Kidney epithelial cell (primary cell): Measurements from ENCODE around the gene PCDHGB1. TPM values are rescaled to one million over a fixed set of nuclear protein-coding genes. Genes with fewer than 3 reads are reported as not detected.
A peak's percentile ranks its signal among the peaks of the same experiment; 100 is the strongest.
"Not testable (repeated sequence)": the region's sequence is repeated elsewhere in the genome, so short reads cannot be mapped to it uniquely, and the experiment has no call there.

Source experiments
- DNase-seq: peaks from one replicate; pipeline ENCODE4 v3.0.0-alpha.2; 2010; ENCODE audit warnings: low read depth
- H3K27me3 ChIP-seq: 2 replicates; pipeline ENCODE4 v1.6.0; 2011; ENCODE audit warnings: low read length; ENCODE audit not compliant: control insufficient read depth, insufficient read depth
- H3K36me3 ChIP-seq: 2 replicates; pipeline ENCODE4 v1.5.1; 2011; ENCODE audit warnings: low read length; ENCODE audit not compliant: control insufficient read depth, insufficient read depth
- H3K4me3 ChIP-seq: 2 replicates; pipeline ENCODE4 v1.5.1; 2011; ENCODE audit warnings: low read depth, mild to moderate bottlenecking, control low read depth, low read length
- total RNA-seq: library from RNA; depleted of rRNA; stranded (reverse); fragments of >200 nt; gene quantifications from 2 replicates; pipeline ENCODE4 v1.2.3, GENCODE V29; 2015
- TF ChIP-seq, protein P1 (sequence below): IDR thresholded peaks from 2 replicates; pipeline ENCODE4 v1.5.1; 2011; ENCODE audit warnings: mild to moderate bottlenecking, moderate library complexity, low read length, control low read depth, inconsistent platforms; ENCODE audit not compliant: insufficient read depth, poor library complexity, severe bottlenecking

PCDHGB1 gene
- total RNA-seq, result 1.6 and 1.7 TPM in 2 replicates

DNA sequence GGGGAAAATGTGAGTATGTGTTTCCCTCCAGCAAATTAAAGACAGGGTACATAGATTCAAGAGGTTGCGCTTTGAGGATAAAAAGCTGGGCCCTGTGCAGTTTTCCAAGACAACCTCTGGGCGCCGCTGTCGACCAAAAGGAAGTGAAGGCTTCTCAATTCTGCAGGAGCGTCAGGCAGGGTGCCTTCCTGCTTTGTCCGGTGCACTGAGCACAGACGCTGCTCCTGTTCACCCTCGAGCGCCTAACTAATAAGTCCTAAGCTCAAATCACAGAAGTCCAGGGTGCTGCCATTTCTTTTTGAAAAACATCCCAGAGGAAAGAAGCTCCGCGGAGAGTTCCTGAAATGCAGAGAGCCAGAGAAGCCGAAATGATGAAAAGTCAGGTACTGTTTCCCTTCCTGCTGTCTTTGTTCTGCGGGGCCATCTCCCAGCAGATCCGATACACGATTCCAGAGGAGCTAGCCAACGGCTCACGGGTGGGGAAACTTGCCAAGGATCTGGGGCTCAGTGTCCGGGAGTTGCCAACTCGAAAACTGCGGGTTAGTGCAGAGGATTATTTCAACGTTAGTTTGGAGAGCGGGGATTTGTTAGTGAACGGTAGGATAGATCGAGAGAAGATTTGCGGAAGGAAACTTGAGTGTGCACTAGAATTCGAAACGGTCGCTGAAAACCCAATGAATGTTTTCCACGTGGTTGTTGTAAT lies at the start of gene PCDHGB1:
PCDHGB1 (plus strand) TSS at position 183 of the 703 bp plus-strand sequence; CDS start at position 345, 162 bp downstream.
- Histone ChIP-seq H3K27me3 (peaks cover 17% of the 10 kb centered on the region), H3K4me3 (no peak within 1 kb of the TSS), H3K36me3 (no peaks in the 10 kb centered on the region)
- DNase-seq, result no peak
- TF ChIP-seq, protein P1, sequence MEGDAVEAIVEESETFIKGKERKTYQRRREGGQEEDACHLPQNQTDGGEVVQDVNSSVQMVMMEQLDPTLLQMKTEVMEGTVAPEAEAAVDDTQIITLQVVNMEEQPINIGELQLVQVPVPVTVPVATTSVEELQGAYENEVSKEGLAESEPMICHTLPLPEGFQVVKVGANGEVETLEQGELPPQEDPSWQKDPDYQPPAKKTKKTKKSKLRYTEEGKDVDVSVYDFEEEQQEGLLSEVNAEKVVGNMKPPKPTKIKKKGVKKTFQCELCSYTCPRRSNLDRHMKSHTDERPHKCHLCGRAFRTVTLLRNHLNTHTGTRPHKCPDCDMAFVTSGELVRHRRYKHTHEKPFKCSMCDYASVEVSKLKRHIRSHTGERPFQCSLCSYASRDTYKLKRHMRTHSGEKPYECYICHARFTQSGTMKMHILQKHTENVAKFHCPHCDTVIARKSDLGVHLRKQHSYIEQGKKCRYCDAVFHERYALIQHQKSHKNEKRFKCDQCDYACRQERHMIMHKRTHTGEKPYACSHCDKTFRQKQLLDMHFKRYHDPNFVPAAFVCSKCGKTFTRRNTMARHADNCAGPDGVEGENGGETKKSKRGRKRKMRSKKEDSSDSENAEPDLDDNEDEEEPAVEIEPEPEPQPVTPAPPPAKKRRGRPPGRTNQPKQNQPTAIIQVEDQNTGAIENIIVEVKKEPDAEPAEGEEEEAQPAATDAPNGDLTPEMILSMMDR, result peak; percentile 43

DNA sequence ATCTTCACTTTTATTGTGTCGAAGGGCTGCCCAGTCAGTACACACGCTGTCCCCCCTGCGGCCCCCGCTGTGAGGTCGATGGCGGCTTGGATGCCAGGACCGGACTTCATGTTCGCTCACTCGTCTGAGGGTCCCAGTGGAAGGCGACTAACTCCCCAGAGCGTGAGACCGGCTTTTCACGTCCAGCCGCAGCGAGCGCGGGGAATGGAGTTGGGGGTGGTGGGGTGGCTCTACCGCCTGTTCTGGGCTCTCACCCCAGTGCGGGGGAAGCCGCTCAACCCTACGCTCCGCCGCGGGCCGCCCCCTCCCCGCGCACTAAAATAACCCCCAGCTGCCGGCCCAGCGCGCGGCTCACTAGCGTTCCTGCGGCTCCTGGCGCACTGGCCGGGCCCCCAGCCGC lies 46.1 kb upstream of the PCDHGB1 start, which contains the start of gene SLC25A2:
SLC25A2 (minus strand) TSS at position 294 of the 400 bp plus-strand sequence; CDS start at position 110, 184 bp downstream.
- no peak for DNase-seq
- Histone ChIP-seq H3K36me3 (no peaks in the 10 kb centered on the region), H3K4me3 (no peak within 1 kb of the TSS), H3K27me3 (no peaks in the 10 kb centered on the region)
- TF ChIP-seq, protein P1, result no peak

DNA sequence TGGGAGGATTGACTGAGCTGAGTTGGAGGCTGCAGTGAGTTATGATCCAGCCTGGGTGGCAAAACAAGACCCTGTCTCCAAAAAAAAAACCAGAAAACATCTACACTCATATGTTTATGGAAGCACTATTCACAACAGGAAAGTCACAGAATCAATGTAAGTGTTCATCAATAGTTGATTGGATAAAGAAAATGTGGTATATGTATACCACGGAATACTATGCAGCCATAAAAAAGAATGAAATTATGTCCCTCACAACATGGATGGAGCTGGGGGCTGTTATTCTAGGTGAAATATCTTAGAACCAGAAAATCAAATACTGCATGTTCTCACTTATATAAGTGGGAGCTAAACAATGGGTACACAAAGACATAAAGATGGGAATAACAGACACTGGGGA lies 43.3 kb upstream of the PCDHGB1 start:
- no peaks in the 10 kb centered on the region for H3K27me3 ChIP-seq
- no peaks in the 10 kb centered on the region for H3K36me3 ChIP-seq
- no peak overlapping the region for H3K4me3 ChIP-seq
- TF ChIP-seq, protein P1, result no peak
- DNase-seq, result no peak

DNA sequence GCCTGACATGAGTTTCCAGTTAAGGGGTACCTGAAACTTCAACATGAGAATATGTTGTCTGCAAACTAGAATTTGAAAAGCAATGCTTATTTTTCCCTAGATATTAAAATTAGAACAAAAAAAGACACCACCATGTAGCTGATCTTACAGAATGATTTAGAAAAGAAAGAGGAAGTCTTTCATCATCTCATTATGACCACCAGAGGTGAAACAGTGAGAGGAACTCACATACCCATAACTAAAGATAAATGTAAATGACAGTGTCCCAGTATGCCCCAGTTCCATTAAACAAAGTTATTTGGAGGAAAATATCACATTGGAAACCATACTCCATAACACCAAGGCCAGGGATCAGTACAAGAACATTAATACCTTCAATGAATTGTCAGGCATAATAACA lies 36.2 kb upstream of the PCDHGB1 start:
- Histone ChIP-seq H3K27me3 (no peaks in the 10 kb centered on the region), H3K4me3 (no peak overlapping the region), H3K36me3 (no peaks in the 10 kb centered on the region)
- DNase-seq, result no peak
- TF ChIP-seq, protein P1, result no peak

DNA sequence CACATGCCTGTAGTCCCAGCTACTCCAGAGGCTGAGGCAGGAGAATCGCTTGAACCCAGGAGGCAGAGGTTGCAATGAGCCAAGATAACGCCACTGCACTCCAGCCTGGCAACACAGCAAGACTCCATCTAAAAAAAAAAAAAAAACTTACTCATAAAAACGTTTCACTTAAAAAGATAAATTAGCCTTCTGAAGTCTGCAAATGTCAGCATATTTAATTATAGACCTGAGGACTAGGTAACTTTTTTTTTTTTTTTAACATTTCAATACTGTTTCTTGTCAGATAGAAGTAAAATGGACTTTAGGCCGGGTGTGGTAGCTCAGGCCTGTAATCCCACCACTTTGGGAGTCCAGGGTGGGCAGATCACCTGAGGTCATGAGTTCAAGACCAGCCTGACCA lies 32.9 kb upstream of the PCDHGB1 start:
- H3K27me3 ChIP-seq, H3K4me3 ChIP-seq, DNase-seq, H3K36me3 ChIP-seq: not testable (repeated sequence)

DNA sequence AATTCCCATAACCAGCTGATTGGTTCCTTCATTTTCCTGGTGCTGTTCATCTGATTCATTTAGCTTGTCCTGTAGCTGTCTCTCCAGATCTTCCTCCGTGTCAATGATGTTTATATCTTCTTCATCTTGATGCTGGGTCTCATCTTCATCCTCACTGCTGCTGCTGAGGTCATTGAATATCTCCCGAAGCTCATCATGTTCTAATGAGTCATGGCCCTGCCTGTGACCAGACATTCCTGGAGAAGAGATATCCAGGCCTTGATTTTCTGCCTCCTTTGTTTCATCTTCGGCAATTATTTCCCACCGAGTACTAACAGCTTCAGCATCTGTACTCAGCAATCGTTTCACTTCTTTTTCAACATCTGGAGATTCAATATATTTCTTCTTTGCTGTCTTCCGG lies 30.7 kb upstream of the PCDHGB1 start:
- no peak overlapping the region for H3K4me3 ChIP-seq
- no peak for DNase-seq
- H3K27me3 ChIP-seq, result no peaks in the 10 kb centered on the region
- TF ChIP-seq, protein P1, result no peak
- H3K36me3 ChIP-seq, result no peaks in the 10 kb centered on the region
